IMR-90 (cell line): ENCODE data around the gene DYNLRB1. TPM values are rescaled to one million over a fixed set of nuclear protein-coding genes. Genes with fewer than 3 reads are reported as not detected.

Experiments
- ATAC-seq: fragments of 200-7000 bp; cut with Tn5 transposase; 2 replicates; pipeline ENCODE4 v1.9.1; 2020; ENCODE audit warnings: low read depth, mild to moderate bottlenecking, moderate library complexity
- BruUV-seq: library from RNA; stranded (reverse); fragments of 400-500 nt; replicated peaks from 2 replicates; lab custom pipeline; 2021; lab: Mats Ljungman, UMichigan
- CTCF ChIA-PET: fragments of 300-600 bp; formaldehyde crosslinking; extraction: SDS; loops from one replicate; lab custom pipeline; 2021; ENCODE audit warnings: antibody characterized with exemption; lab: Yijun Ruan, JAX
- POLR2A ChIA-PET: fragments of 300-600 bp; sonication (Branson Sonifier 250); formaldehyde crosslinking; loops from one replicate; lab custom pipeline; 2022; ENCODE audit warnings: antibody characterized with exemption; ENCODE audit not compliant: unreplicated experiment; lab: Charles Lee
- DNase-seq: peaks from one replicate; pipeline ENCODE4 v3.0.0; 2013
- H2AFZ ChIP-seq: replicated peaks from 2 replicates; pipeline ENCODE3; 2013; ENCODE audit warnings: low read length, mild to moderate bottlenecking; ENCODE audit not compliant: poor library complexity
- H2AK5ac ChIP-seq: 2 replicates; pipeline ENCODE4 v1.6.1; 2013; ENCODE audit warnings: low read depth, low read length, inconsistent platforms
- H2AK9ac ChIP-seq: replicated peaks from 2 replicates; pipeline ENCODE3; 2013; ENCODE audit warnings: mild to moderate bottlenecking, low read depth, low read length, moderate library complexity; ENCODE audit not compliant: poor library complexity
- H2BK120ac ChIP-seq: 2 replicates; pipeline ENCODE4 v1.6.1; 2013; ENCODE audit warnings: low read depth, low read length, inconsistent platforms
- H2BK15ac ChIP-seq: 3 replicates; pipeline ENCODE4 v1.6.1; 2013; ENCODE audit warnings: low read depth, low read length, inconsistent platforms
- H2BK20ac ChIP-seq: 2 replicates; pipeline ENCODE4 v1.6.1; 2013; ENCODE audit warnings: low read depth, mild to moderate bottlenecking, inconsistent platforms, low read length, moderate library complexity
- H2BK5ac ChIP-seq: 2 replicates; pipeline ENCODE4 v1.6.1; 2013; ENCODE audit warnings: mild to moderate bottlenecking, low read depth, low read length, inconsistent platforms; ENCODE audit not compliant: poor library complexity, severe bottlenecking
- H3K14ac ChIP-seq: replicated peaks from 2 replicates; pipeline ENCODE4 v1.6.1; 2013; ENCODE audit warnings: low read depth, low read length, inconsistent platforms
- H3K18ac ChIP-seq: 2 replicates; pipeline ENCODE4 v1.6.1; 2013; ENCODE audit warnings: low read depth, low read length, control low read depth
- H3K23ac ChIP-seq: 2 replicates; pipeline ENCODE4 v1.6.1; 2013; ENCODE audit warnings: low read depth, low read length, inconsistent platforms
- H3K27ac ChIP-seq: 2 replicates; pipeline ENCODE4 v1.5.1; 2013; ENCODE audit warnings: mild to moderate bottlenecking, control low read depth, low read length; ENCODE audit not compliant: insufficient read depth
- H3K27me3 ChIP-seq: 2 replicates; pipeline ENCODE4 v1.6.1; 2013; ENCODE audit warnings: low read length; ENCODE audit not compliant: control insufficient read depth, insufficient read depth
- H3K36me3 ChIP-seq: 2 replicates; pipeline ENCODE4 v1.6.1; 2013; ENCODE audit warnings: low read length, mixed read lengths; ENCODE audit not compliant: control insufficient read depth, insufficient read depth
- H3K4ac ChIP-seq: 2 replicates; pipeline ENCODE4 v1.6.1; 2013; ENCODE audit warnings: low read depth, low read length, inconsistent platforms
- H3K4me1 ChIP-seq: 2 replicates; pipeline ENCODE4 v1.6.1; 2013; ENCODE audit warnings: low read length, mixed read lengths; ENCODE audit not compliant: control insufficient read depth, insufficient read depth
- H3K4me2 ChIP-seq: 2 replicates; pipeline ENCODE4 v1.6.1; 2013; ENCODE audit warnings: low read depth, mild to moderate bottlenecking, control low read depth, low read length, moderate library complexity
- H3K4me3 ChIP-seq: 2 replicates; pipeline ENCODE4 v1.5.1; 2013; ENCODE audit warnings: low read depth, mild to moderate bottlenecking, control low read depth, low read length, moderate library complexity; ENCODE audit not compliant: insufficient read depth
- H3K56ac ChIP-seq: 2 replicates; pipeline ENCODE4 v1.6.1; 2013; ENCODE audit warnings: low read length, inconsistent platforms; ENCODE audit not compliant: insufficient read depth; ENCODE audit errors: extremely low read depth
- H3K79me1 ChIP-seq, 2 experiments: 2 replicates each; pipeline ENCODE4 v1.6.1; 2013; ENCODE audit warnings: low read length in 2 of 2, inconsistent platforms in 1 of 2, low read depth in 1 of 2
- H3K9ac ChIP-seq: 2 replicates; pipeline ENCODE4 v1.6.1; 2013; ENCODE audit warnings: low read depth, low read length, control low read depth
- H3K9me1 ChIP-seq: 2 replicates; pipeline ENCODE4 v1.6.1; 2013; ENCODE audit warnings: low read length, inconsistent platforms; ENCODE audit not compliant: insufficient read depth
- H3K9me3 ChIP-seq: 2 replicates; pipeline ENCODE4 v1.6.1; 2013; ENCODE audit warnings: low read length; ENCODE audit not compliant: control insufficient read depth, insufficient read depth
- H4K20me1 ChIP-seq: 2 replicates; pipeline ENCODE4 v1.6.1; 2013; ENCODE audit warnings: low read length, inconsistent platforms; ENCODE audit not compliant: insufficient read depth
- H4K5ac ChIP-seq: 2 replicates; pipeline ENCODE4 v1.6.1; 2013; ENCODE audit warnings: mild to moderate bottlenecking, low read depth, low read length, control low read depth
- H4K8ac ChIP-seq, 2 experiments: 2 replicates each; pipeline ENCODE4 v1.6.1; 2013; ENCODE audit warnings: low read depth in 2 of 2, low read length in 2 of 2, control low read depth in 1 of 2, inconsistent platforms in 1 of 2
- H4K91ac ChIP-seq: 2 replicates; pipeline ENCODE4 v1.6.1; 2013; ENCODE audit warnings: low read depth, low read length, inconsistent platforms; ENCODE audit not compliant: insufficient read depth
- BHLHE40 ChIP-seq: fragments of 150-350 bp; IDR thresholded peaks from 2 replicates; pipeline ENCODE4 v1.6.1; 2016; ENCODE audit warnings: mild to moderate bottlenecking, low read depth, low read length
- CEBPB ChIP-seq: IDR thresholded peaks from 2 replicates; pipeline ENCODE4 v1.6.1; 2012; ENCODE audit warnings: low read depth, low read length, improper control_type of control experiment
- CHD1 ChIP-seq: IDR thresholded peaks from 2 replicates; pipeline ENCODE4 v1.6.1; 2012; ENCODE audit warnings: low read depth, low read length, improper control_type of control experiment
- ELK1 ChIP-seq: fragments of 150-350 bp; IDR thresholded peaks from 2 replicates; pipeline ENCODE4 v1.6.1; 2016; ENCODE audit warnings: low read depth, mild to moderate bottlenecking, low read length, moderate library complexity, borderline replicate concordance
- FOS ChIP-seq: fragments of 150-350 bp; IDR thresholded peaks from 2 replicates; pipeline ENCODE4 v1.6.1; 2016; ENCODE audit warnings: low read depth, low read length
- MAFK ChIP-seq: IDR thresholded peaks from 2 replicates; pipeline ENCODE4 v1.6.1; 2012; ENCODE audit warnings: low read depth, low read length, improper control_type of control experiment
- MAZ ChIP-seq: IDR thresholded peaks from 2 replicates; pipeline ENCODE4 v1.6.1; 2012; ENCODE audit warnings: low read depth, mild to moderate bottlenecking, low read length, improper control_type of control experiment, moderate library complexity, borderline replicate concordance
- MXI1 ChIP-seq: IDR thresholded peaks from 2 replicates; pipeline ENCODE4 v1.6.1; 2012; ENCODE audit warnings: low read depth, mild to moderate bottlenecking, low read length, moderate library complexity, borderline replicate concordance
- NFE2L2 ChIP-seq: fragments of 150-350 bp; IDR thresholded peaks from 2 replicates; pipeline ENCODE4 v1.6.1; 2016; ENCODE audit warnings: low read depth, mild to moderate bottlenecking, low read length
- POLR2A ChIP-seq: IDR thresholded peaks from 2 replicates; pipeline ENCODE4 v1.6.1; 2012; ENCODE audit warnings: mild to moderate bottlenecking, low read depth, low read length
- RAD21 ChIP-seq: IDR thresholded peaks from 2 replicates; pipeline ENCODE4 v1.6.1; 2012; ENCODE audit warnings: low read length, improper control_type of control experiment
- RCOR1 ChIP-seq: IDR thresholded peaks from 2 replicates; pipeline ENCODE4 v1.6.1; 2012; ENCODE audit warnings: mild to moderate bottlenecking, low read length, improper control_type of control experiment; ENCODE audit not compliant: insufficient replicate concordance
- RFX5 ChIP-seq: IDR thresholded peaks from 2 replicates; pipeline ENCODE4 v1.8.0; 2012; ENCODE audit warnings: low read depth, mild to moderate bottlenecking, low read length, moderate library complexity
- SMC3 ChIP-seq: fragments of 150-350 bp; IDR thresholded peaks from 2 replicates; pipeline ENCODE4 v1.6.1; 2016; ENCODE audit warnings: low read depth, mild to moderate bottlenecking, antibody characterized with exemption, low read length, moderate library complexity
- WGBS, 2 experiments: methylation state at CpG; one replicate each; pipeline versions ENCODE4 v1.1.5 to v1.1.7; 2013; ENCODE audit warnings: missing lambda C conversion rate in 2 of 2; ENCODE audit not compliant: insufficient read length in 1 of 2; ENCODE audit errors: extremely low coverage in 2 of 2; 5-methylcytosine and 5-hydroxymethylcytosine counted together
- dilution Hi-C: fragments of 300-500 bp; cut with HindIII; formaldehyde crosslinking; loops from one replicate; pipeline ENCODE4 v1.14.3; 2018; ENCODE audit warnings: low sequenced_read_pairs; ENCODE audit not compliant: unreplicated experiment
- in situ Hi-C: fragments of 300-500 bp; cut with MboI; formaldehyde crosslinking; loops from 3 replicates; pipeline ENCODE4 v1.14.3; 2019; ENCODE audit warnings: low sequenced_read_pairs, inconsistent platforms, mixed read lengths
- intact Hi-C: fragments of 100-400 bp; cut with micrococcal nuclease; formaldehyde crosslinking; loops from 2 replicates; pipeline ENCODE4 v1.10.0; 2022
- polyA plus RNA-seq, 3 experiments: library from polyadenylated mRNA; depleted of rRNA; stranded (reverse); fragments of >200 nt; gene quantifications; 2 replicates each; pipeline ENCODE4 v1.2.3, GENCODE V29; 2012; ENCODE audit warnings: low replicate concordance in 1 of 3
- total RNA-seq: library from RNA; depleted of rRNA; stranded (reverse); fragments of >200 nt; gene quantifications from 2 replicates; pipeline ENCODE4 v1.2.3, GENCODE V29; 2012
- TF ChIP-seq, protein P1 (sequence below): conservative IDR thresholded peaks from 2 replicates; pipeline ENCODE4 v1.5.1; 2012; ENCODE audit warnings: mild to moderate bottlenecking, low read depth, low read length, improper control_type of control experiment
- TF ChIP-seq, protein P2 (sequence below): fragments of 150-350 bp; IDR thresholded peaks from 2 replicates; pipeline ENCODE4 v1.6.1; 2017; ENCODE audit warnings: mild to moderate bottlenecking, antibody characterized with exemption, low read length, low read depth

Gene DYNLRB1
- total and polyA plus RNA-seq, 2 of the 4 experiments (the other 2 are of a cell fraction) = 82.4 to 380 TPM

- peaks cover 15 to 71% of the 10 kb centered on the region in 2 experiments; a peak in 3 of 4 replicates for H3K79me1 ChIP-seq
- H3K9me3 ChIP-seq = no peaks in the 10 kb centered on the region
- peak overlapping the region; percentile 65 for H3K18ac ChIP-seq
- H4K20me1 ChIP-seq = peaks cover 8% of the 10 kb centered on the region
- 0 out of 3 replicates have a peak overlapping the region, but pooled peaks have one; percentile 30 for H2BK15ac ChIP-seq
- H2BK5ac ChIP-seq = peak overlapping the region; percentile 87
- H3K4me1 ChIP-seq = peaks cover 10% of the 10 kb centered on the region
- H3K23ac ChIP-seq = peak overlapping the region; percentile 91
- peaks cover 13% of the 10 kb centered on the region for H3K9me1 ChIP-seq
- no CpG with 5 or more reads among the region's 3 CpGs for WGBS, 2 experiments
- in situ Hi-C loops = loop anchor here (5.0 kb wide), 1 partner anchor 205 kb away; no protein-coding TSS in a partner anchor
- peak overlapping the region; percentile 84 for H3K9ac ChIP-seq
- dilution Hi-C loops = no loop called here
- H3K27ac ChIP-seq = peak overlapping the region; percentile 95
- ATAC-seq = no peak
- intact Hi-C loops = no loop called here
- H2BK120ac ChIP-seq = peak overlapping the region; percentile 61; the same call in 1 of the 2 replicates
- DNase-seq = no peak
- peak overlapping the region; percentile 99 for H3K14ac ChIP-seq
- peak overlapping the region; percentile 80 for H3K4me2 ChIP-seq
- peak overlapping the region; percentile 86 for H4K91ac ChIP-seq
- H3K27me3 ChIP-seq = no peaks in the 10 kb centered on the region
- H4K8ac ChIP-seq = peak overlapping the region; percentile 81 to 91; a peak in 3 of 4 replicates
- peak overlapping the region; percentile 79 for H2AK5ac ChIP-seq
- peak overlapping the region; percentile 89 for H3K4me3 ChIP-seq
- H3K56ac ChIP-seq = peak overlapping the region; percentile 76
- H2AFZ ChIP-seq = peak overlapping the region; percentile 94
- H2AK9ac ChIP-seq = peak overlapping the region; percentile 100
- H3K36me3 ChIP-seq = peaks cover 4% of the 10 kb centered on the region
- TF ChIP-seq RAD21 (no peak), MAFK (no peak), RFX5 (no peak), FOS (no peak), BHLHE40 (no peak), POLR2A (no peak), MXI1 (no peak), NFE2L2 (no peak), SMC3 (no peak), CHD1 (no peak), RCOR1 (no peak), ELK1 (no peak), CEBPB (no peak), MAZ (no peak)
- TF ChIP-seq, protein P1, sequence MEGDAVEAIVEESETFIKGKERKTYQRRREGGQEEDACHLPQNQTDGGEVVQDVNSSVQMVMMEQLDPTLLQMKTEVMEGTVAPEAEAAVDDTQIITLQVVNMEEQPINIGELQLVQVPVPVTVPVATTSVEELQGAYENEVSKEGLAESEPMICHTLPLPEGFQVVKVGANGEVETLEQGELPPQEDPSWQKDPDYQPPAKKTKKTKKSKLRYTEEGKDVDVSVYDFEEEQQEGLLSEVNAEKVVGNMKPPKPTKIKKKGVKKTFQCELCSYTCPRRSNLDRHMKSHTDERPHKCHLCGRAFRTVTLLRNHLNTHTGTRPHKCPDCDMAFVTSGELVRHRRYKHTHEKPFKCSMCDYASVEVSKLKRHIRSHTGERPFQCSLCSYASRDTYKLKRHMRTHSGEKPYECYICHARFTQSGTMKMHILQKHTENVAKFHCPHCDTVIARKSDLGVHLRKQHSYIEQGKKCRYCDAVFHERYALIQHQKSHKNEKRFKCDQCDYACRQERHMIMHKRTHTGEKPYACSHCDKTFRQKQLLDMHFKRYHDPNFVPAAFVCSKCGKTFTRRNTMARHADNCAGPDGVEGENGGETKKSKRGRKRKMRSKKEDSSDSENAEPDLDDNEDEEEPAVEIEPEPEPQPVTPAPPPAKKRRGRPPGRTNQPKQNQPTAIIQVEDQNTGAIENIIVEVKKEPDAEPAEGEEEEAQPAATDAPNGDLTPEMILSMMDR = no peak
- TF ChIP-seq, protein P2, sequence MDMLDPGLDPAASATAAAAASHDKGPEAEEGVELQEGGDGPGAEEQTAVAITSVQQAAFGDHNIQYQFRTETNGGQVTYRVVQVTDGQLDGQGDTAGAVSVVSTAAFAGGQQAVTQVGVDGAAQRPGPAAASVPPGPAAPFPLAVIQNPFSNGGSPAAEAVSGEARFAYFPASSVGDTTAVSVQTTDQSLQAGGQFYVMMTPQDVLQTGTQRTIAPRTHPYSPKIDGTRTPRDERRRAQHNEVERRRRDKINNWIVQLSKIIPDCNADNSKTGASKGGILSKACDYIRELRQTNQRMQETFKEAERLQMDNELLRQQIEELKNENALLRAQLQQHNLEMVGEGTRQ = no peak
- ChIA-PET CTCF (interaction anchor here (0.6 to 4.3 kb wide), 3 partner anchors 9 to 204 kb away, joined by 3 to 24 read pairs (median 3); no protein-coding TSS in a partner anchor), POLR2A (no interaction called here)
- no peak overlapping the region for H2BK20ac ChIP-seq
- no TSS peak for BruUV-seq
- H3K4ac ChIP-seq = peak overlapping the region; percentile 95
- H4K5ac ChIP-seq = peak overlapping the region; percentile 92
These were observed 888 bp downstream of the DYNLRB1 start for GRCh38 chr20:34517114-34517505.
